Trophoblast cell (in vitro differentiated cells and primary cell): ENCODE results near the gene ZNF653.

ENCODE experiments used
- DNase-seq, 2 donors: peaks; one replicate each; pipeline ENCODE4 v3.0.0-alpha.2; 2016
- H2AFZ ChIP-seq: 2 replicates; pipeline ENCODE4 v1.6.1; 2013; ENCODE audit warnings: low read length, moderate library complexity, mild to moderate bottlenecking; ENCODE audit not compliant: insufficient read depth, poor library complexity
- H2AK5ac ChIP-seq: 2 replicates; pipeline ENCODE4 v1.6.1; 2013; ENCODE audit warnings: mild to moderate bottlenecking, low read length
- H2BK120ac ChIP-seq: 2 replicates; pipeline ENCODE4 v1.6.1; 2013; ENCODE audit warnings: low read length, mild to moderate bottlenecking, moderate library complexity; ENCODE audit not compliant: insufficient read depth, poor library complexity
- H2BK12ac ChIP-seq: 2 replicates; pipeline ENCODE4 v1.6.1; 2013; ENCODE audit warnings: mild to moderate bottlenecking, low read length, moderate library complexity
- H2BK5ac ChIP-seq: 2 replicates; pipeline ENCODE4 v1.6.1; 2013; ENCODE audit warnings: low read length, low read depth, moderate library complexity, mild to moderate bottlenecking; ENCODE audit not compliant: poor library complexity
- H3K14ac ChIP-seq: 2 replicates; pipeline ENCODE4 v1.6.1; 2013; ENCODE audit warnings: mild to moderate bottlenecking, low read length
- H3K18ac ChIP-seq: 2 replicates; pipeline ENCODE4 v1.6.1; 2013; ENCODE audit warnings: mild to moderate bottlenecking, low read length
- H3K23ac ChIP-seq: 2 replicates; pipeline ENCODE4 v1.6.1; 2013; ENCODE audit warnings: low read length
- H3K27ac ChIP-seq: 2 replicates; pipeline ENCODE4 v1.5.1; 2013; ENCODE audit warnings: low read depth, mild to moderate bottlenecking, inconsistent platforms, low read length, moderate library complexity
- H3K27me3 ChIP-seq: 2 replicates; pipeline ENCODE4 v1.6.1; 2013; ENCODE audit warnings: inconsistent platforms, mild to moderate bottlenecking, low read length, moderate library complexity; ENCODE audit not compliant: insufficient read depth
- H3K36me3 ChIP-seq, 2 experiments: 1 replicate in 1 of 2; 2 replicates in 1 of 2; pipeline ENCODE4 v1.6.1; 2013; ENCODE audit warnings: low read length in 2 of 2, mild to moderate bottlenecking in 2 of 2, moderate library complexity in 1 of 2; ENCODE audit not compliant: insufficient read depth in 2 of 2, control insufficient read depth in 1 of 2
- H3K4ac ChIP-seq: 2 replicates; pipeline ENCODE4 v1.6.1; 2013; ENCODE audit warnings: low read depth, mild to moderate bottlenecking, low read length, moderate library complexity
- H3K4me1 ChIP-seq, 2 experiments: 1 replicate in 1 of 2; 2 replicates in 1 of 2; pipeline ENCODE4 v1.6.1; 2013; ENCODE audit warnings: low read length in 2 of 2, mild to moderate bottlenecking in 2 of 2, moderate library complexity in 1 of 2; ENCODE audit not compliant: insufficient read depth in 2 of 2, control insufficient read depth in 1 of 2
- H3K4me2 ChIP-seq: 2 replicates; pipeline ENCODE4 v1.6.1; 2013; ENCODE audit warnings: inconsistent platforms, mild to moderate bottlenecking, low read length, moderate library complexity
- H3K4me3 ChIP-seq: 2 replicates; pipeline ENCODE4 v1.5.1; 2013; ENCODE audit warnings: mild to moderate bottlenecking, low read depth, low read length, inconsistent platforms
- H3K79me1 ChIP-seq: one replicate; pipeline ENCODE4 v1.6.1; 2013; ENCODE audit warnings: low read length
- H3K79me2 ChIP-seq: 2 replicates; pipeline ENCODE4 v1.6.1; 2013; ENCODE audit warnings: low read length, mild to moderate bottlenecking; ENCODE audit not compliant: control insufficient read depth, insufficient read depth, poor library complexity
- H3K9ac ChIP-seq: 2 replicates; pipeline ENCODE4 v1.6.1; 2013; ENCODE audit warnings: mild to moderate bottlenecking, low read length
- H3K9me3 ChIP-seq: 2 replicates; pipeline ENCODE4 v1.6.1; 2013; ENCODE audit warnings: low read depth, mild to moderate bottlenecking, control low read depth, inconsistent platforms, low read length; ENCODE audit not compliant: insufficient read depth
- H4K12ac ChIP-seq: 2 replicates; pipeline ENCODE4 v1.6.1; 2013; ENCODE audit warnings: low read depth, mild to moderate bottlenecking, low read length, moderate library complexity
- H4K8ac ChIP-seq: 2 replicates; pipeline ENCODE4 v1.6.1; 2013; ENCODE audit warnings: low read depth, mild to moderate bottlenecking, low read length, moderate library complexity
- H4K91ac ChIP-seq: one replicate; pipeline ENCODE4 v1.6.1; 2013; ENCODE audit warnings: low read depth, mild to moderate bottlenecking, low read length, moderate library complexity
- WGBS: extraction: QIAGEN DNeasy Blood & Tissue Kit; methylation state at CpG from one replicate; pipeline ENCODE4 v1.1.7; 2013; ENCODE audit warnings: missing lambda C conversion rate; ENCODE audit not compliant: insufficient read length, insufficient coverage; ENCODE audit errors: extremely low coverage; 5-methylcytosine and 5-hydroxymethylcytosine counted together

Gene ZNF653

DNA sequence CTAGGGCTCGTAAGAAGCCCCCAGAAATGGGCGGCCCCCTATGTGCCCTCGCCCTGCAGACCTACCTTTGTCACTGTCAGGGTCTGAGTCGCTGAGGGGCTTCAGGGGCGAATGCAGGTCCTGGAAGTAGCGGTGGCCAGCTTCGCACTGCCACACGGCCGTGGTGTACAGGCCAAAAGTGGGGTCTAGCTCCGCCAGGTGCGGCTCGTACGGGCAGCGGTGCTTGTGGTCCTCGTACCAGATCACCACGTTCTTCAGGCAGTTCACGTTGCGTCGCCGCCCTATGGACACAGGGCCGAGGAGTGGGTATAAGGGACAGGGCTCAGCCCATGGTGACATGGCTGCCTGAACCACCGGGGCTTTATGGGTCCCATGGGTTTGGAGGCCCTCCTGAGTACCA lies 9.8 kb downstream of the ZNF653 start:
- Histone ChIP-seq H2AFZ (no peak overlapping the region), H2BK5ac (no peak overlapping the region), H3K4me3 (no peak overlapping the region), H2BK12ac (no peak overlapping the region), H3K23ac (no peak overlapping the region), H3K79me2 (no peaks in the 10 kb centered on the region), H3K4me2 (no peak overlapping the region), H3K36me3 (peaks cover 13 to 14% of the 10 kb centered on the region in 2 experiments), H3K14ac (no peak overlapping the region), H3K79me1 (no peaks in the 10 kb centered on the region), H3K9me3 (peaks cover 6% of the 10 kb centered on the region), H3K4ac (no peak overlapping the region), H4K91ac (no peak overlapping the region), H3K9ac (no peak overlapping the region), H3K27me3 (no peaks in the 10 kb centered on the region), H2AK5ac (no peak overlapping the region), H3K18ac (no peak overlapping the region), H2BK120ac (no peak overlapping the region), H4K12ac (no peak overlapping the region), H3K4me1 (peaks cover 5 to 12% of the 10 kb centered on the region in 2 experiments), H4K8ac (no peak overlapping the region), H3K27ac (no peak overlapping the region)
- DNase-seq = no peak
- WGBS = no CpG with 5 or more reads among the region's 22 CpGs

DNA sequence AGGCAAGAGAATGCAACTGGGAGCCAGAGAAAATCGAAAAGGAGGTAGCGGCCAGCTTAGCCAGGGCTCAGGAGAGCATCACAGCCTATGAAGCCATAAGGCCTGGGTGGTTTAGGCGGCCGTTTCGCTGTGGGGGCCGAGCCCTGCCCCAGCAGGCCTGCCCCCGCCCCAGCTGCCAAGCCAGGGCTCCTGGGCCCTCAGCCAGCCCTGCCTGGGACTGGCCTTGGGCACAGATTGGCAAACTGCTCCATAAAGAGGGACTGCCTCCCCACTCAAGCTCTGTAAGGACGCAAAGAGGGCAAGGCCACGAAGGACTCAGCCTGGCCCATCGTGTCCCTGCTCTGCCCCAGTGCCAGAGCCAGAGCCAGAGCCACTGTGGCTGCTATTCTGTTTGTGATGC lies 10.2 kb downstream of the ZNF653 start:
- Histone ChIP-seq H3K18ac (no peak overlapping the region), H4K91ac (no peak overlapping the region), H3K27me3 (no peaks in the 10 kb centered on the region), H3K4me2 (no peak overlapping the region), H3K79me2 (no peaks in the 10 kb centered on the region), H3K4me1 (peaks cover 5 to 10% of the 10 kb centered on the region in 2 experiments), H3K36me3 (peaks cover 13 to 14% of the 10 kb centered on the region in 2 experiments), H3K9me3 (peaks cover 6% of the 10 kb centered on the region), H3K14ac (no peak overlapping the region), H2AFZ (no peak overlapping the region), H3K9ac (no peak overlapping the region), H3K4me3 (no peak overlapping the region), H2BK120ac (no peak overlapping the region), H3K4ac (no peak overlapping the region), H3K23ac (no peak overlapping the region), H2BK5ac (no peak overlapping the region), H4K12ac (no peak overlapping the region), H4K8ac (no peak overlapping the region), H3K79me1 (no peaks in the 10 kb centered on the region), H2AK5ac (no peak overlapping the region), H2BK12ac (no peak overlapping the region), H3K27ac (no peak overlapping the region)
- no peak for DNase-seq
- WGBS = no CpG with 5 or more reads among the region's 10 CpGs

- Histone ChIP-seq H2AK5ac (no peak overlapping the region), H4K91ac (no peak overlapping the region), H3K4ac (no peak overlapping the region), H2BK5ac (no peak overlapping the region), H4K8ac (no peak overlapping the region), H3K4me1 (peaks cover 0 to 5% of the 10 kb centered on the region in 2 experiments), H2AFZ (no peak overlapping the region), H3K27ac (no peak overlapping the region), H3K9me3 (peaks cover 6% of the 10 kb centered on the region), H3K18ac (no peak overlapping the region), H3K79me1 (no peaks in the 10 kb centered on the region), H4K12ac (no peak overlapping the region), H3K14ac (no peak overlapping the region), H2BK120ac (no peak overlapping the region), H3K4me2 (no peak overlapping the region), H3K79me2 (no peaks in the 10 kb centered on the region), H3K4me3 (no peak overlapping the region), H2BK12ac (no peak overlapping the region), H3K9ac (no peak overlapping the region), H3K27me3 (no peaks in the 10 kb centered on the region), H3K36me3 (peaks cover 14 to 17% of the 10 kb centered on the region in 2 experiments), H3K23ac (no peak overlapping the region)
- no peak for DNase-seq
- no CpG with 5 or more reads among the region's 27 CpGs for WGBS
Observed at GRCh38 chr19:11494634-11495285, 10.9 kb downstream of the ZNF653 start.

DNA sequence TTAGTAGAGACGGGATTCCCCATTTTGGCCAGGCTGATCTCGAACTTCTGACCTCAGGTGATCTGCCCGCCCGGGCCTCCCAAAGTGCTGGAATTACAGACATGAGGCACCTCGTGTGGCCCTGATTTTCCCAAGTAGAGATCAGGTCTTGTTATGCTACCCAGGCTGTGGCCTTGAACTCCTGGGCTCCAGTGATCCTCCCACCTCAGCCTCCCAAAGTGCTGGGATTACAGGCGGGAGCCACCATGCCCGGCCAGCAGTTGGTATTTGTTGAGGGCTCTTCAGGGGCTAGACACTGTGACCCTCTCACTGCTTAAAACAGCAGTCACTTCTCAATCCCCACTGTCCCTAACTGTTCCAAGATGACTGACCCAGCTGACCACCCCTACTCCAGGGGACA lies 16.3 kb downstream of the ZNF653 start:
- Histone ChIP-seq H3K4ac (no peak overlapping the region), H2BK120ac (no peak overlapping the region), H2AFZ (no peak overlapping the region), H3K14ac (no peak overlapping the region), H4K8ac (no peak overlapping the region), H3K9me3 (peaks cover 2% of the 10 kb centered on the region), H4K12ac (no peak overlapping the region), H3K4me3 (no peak overlapping the region), H3K79me2 (no peaks in the 10 kb centered on the region), H3K36me3 (peaks cover 8% of the 10 kb centered on the region in 2 experiments), H3K23ac (no peak overlapping the region), H3K4me1 (no peaks in the 10 kb centered on the region), H2BK5ac (no peak overlapping the region), H3K18ac (no peak overlapping the region), H3K9ac (no peak overlapping the region), H4K91ac (no peak overlapping the region), H3K4me2 (no peak overlapping the region), H2AK5ac (no peak overlapping the region), H2BK12ac (no peak overlapping the region), H3K79me1 (no peaks in the 10 kb centered on the region), H3K27me3 (no peaks in the 10 kb centered on the region), H3K27ac (no peak overlapping the region)
- DNase-seq = no peak
- WGBS = no CpG with 5 or more reads among the region's 7 CpGs
